ENCODE data around the gene UQCR10. TPM values are rescaled to one million over a fixed set of nuclear protein-coding genes. Genes with fewer than 3 reads are reported as not detected.
A peak's percentile ranks its signal among the peaks of the same experiment; 100 is the strongest.

The UQCR10 gene
- total and polyA plus RNA-seq, 4 donors, result 67.5 to 290 (median 133) TPM

DNA sequence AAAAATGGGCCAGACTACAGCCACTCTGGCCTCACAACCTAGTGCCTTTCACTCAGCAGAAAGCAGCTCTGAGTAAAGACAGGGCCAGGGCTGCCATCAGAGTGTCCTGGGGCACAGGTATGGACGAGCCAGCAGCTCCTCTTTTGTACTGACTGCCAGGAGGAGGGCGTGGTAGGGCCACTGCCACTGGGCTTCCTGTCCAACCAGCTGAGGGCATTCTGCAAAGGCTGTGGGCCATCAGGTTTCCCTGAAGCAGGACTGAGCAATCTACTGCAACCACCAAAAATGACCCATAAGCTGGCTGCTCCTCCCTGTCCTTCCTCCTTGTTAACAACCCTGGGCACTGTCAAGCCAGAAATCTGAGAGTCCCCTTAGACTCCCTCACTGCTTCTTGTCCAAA, 37.8 kb downstream of the UQCR10 start:
- ATAC-seq (ENCODE audit: insufficient read depth, low FRiP score) (no peak), DNase-seq (no peak)
- WGBS, 2 donors, result 89 to 93% methylated on average over 2 of the region's 2 CpGs
- no peak for TF ChIP-seq CTCF (IDR thresholded peaks at IDR 0.05; ENCODE audit: control extremely low read depth, extremely low read depth)
- H3K9ac ChIP-seq (ENCODE audit: insufficient read depth in 1 of 2, low read length in 2 of 2), result no peak overlapping the region
- peaks cover 0 to 15% (median 0%) of the 10 kb centered on the region in 5 donors for H3K4me1 ChIP-seq (ENCODE audit: control insufficient read depth in 5 of 5, insufficient read depth in 5 of 5, low read length in 5 of 5)
- H3K9me3 ChIP-seq (ENCODE audit: control insufficient read depth in 4 of 4, insufficient read depth in 3 of 4, low read length in 3 of 4), result no peaks in the 10 kb centered on the region
- H3K4me3 ChIP-seq, result no peak overlapping the region
- no peaks in the 10 kb centered on the region for H3K27me3 ChIP-seq (ENCODE audit: control insufficient read depth in 3 of 3, insufficient read depth in 3 of 3, low read length in 2 of 3)
- H3K36me3 ChIP-seq (ENCODE audit: control insufficient read depth in 4 of 4, insufficient read depth in 4 of 4, low read length in 4 of 4), result peaks cover 25 to 61% (median 42%) of the 10 kb centered on the region in 4 donors
- H3K27ac ChIP-seq (ENCODE audit: low read depth in 1 of 2, low read length in 1 of 2), result peak overlapping the region in 1 of 2 donors; percentile 32

DNA sequence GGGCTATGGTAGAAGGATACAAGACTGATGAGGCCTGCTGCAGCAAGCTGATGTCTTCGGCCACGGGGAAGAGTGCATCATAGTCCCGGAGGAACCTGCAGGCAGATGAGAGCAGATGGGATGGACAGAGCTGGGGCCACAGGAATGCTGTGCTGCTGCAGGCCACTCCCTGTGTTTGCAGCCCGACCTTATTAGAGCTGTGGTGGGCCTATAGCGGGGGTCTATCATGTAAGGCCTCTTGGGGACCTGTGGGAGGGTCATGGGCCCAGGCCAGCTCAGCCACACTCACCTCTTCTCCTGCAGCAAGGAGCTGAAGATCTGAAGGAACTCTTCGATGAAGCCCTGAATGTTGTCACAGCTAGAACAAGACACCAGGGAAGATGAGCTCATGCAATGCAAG, 39.0 kb downstream of the UQCR10 start:
- no peak for TF ChIP-seq CTCF (IDR thresholded peaks at IDR 0.05; ENCODE audit: control extremely low read depth, extremely low read depth)
- WGBS, 2 donors, result 91 to 96% methylated on average over 6 of the region's 6 CpGs
- Histone ChIP-seq H3K4me3 (no peak overlapping the region), H3K27me3 (ENCODE audit: control insufficient read depth in 3 of 3, insufficient read depth in 3 of 3, low read length in 2 of 3) (no peaks in the 10 kb centered on the region), H3K9ac (ENCODE audit: insufficient read depth in 1 of 2, low read length in 2 of 2) (no peak overlapping the region), H3K27ac (ENCODE audit: low read depth in 1 of 2, low read length in 1 of 2) (no peak overlapping the region), H3K4me1 (ENCODE audit: control insufficient read depth in 5 of 5, insufficient read depth in 5 of 5, low read length in 5 of 5) (peaks cover 0 to 9% (median 0%) of the 10 kb centered on the region in 5 donors), H3K9me3 (ENCODE audit: control insufficient read depth in 4 of 4, insufficient read depth in 3 of 4, low read length in 3 of 4) (no peaks in the 10 kb centered on the region), H3K36me3 (ENCODE audit: control insufficient read depth in 4 of 4, insufficient read depth in 4 of 4, low read length in 4 of 4) (peaks cover 25 to 55% (median 40%) of the 10 kb centered on the region in 4 donors)
- ATAC-seq (ENCODE audit: insufficient read depth, low FRiP score) (no peak), DNase-seq (no peak)

DNA sequence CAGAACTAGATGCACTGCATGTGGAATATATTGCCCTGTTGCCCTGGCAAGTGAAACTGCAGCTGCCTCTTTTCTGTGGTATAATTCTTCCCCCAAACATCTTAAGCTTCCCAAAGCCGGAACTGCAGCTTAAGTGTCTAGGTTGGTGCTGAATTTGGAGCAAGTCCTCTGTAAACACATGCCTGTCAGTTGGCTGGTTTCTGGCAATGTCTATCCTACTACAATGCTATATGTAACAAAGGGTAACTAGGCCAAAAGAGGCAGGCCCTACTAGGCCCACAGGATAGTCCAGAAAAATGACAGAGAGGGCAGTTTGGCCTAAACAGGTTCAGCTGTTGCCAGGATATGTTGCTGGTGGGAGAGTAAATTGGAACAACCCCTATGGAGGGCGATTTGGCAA, 43.0 kb downstream of the UQCR10 start:
- Histone ChIP-seq H3K4me1 (ENCODE audit: control insufficient read depth in 5 of 5, insufficient read depth in 5 of 5, low read length in 5 of 5) (peaks cover 0 to 3% (median 0%) of the 10 kb centered on the region in 5 donors), H3K27ac (ENCODE audit: low read depth in 1 of 2, low read length in 1 of 2) (peak overlapping the region in 1 of 2 donors; percentile 35), H3K27me3 (ENCODE audit: control insufficient read depth in 3 of 3, insufficient read depth in 3 of 3, low read length in 2 of 3) (no peaks in the 10 kb centered on the region), H3K9me3 (ENCODE audit: control insufficient read depth in 4 of 4, insufficient read depth in 3 of 4, low read length in 3 of 4) (no peaks in the 10 kb centered on the region), H3K9ac (ENCODE audit: insufficient read depth in 1 of 2, low read length in 2 of 2) (no peak overlapping the region), H3K4me3 (no peak overlapping the region), H3K36me3 (ENCODE audit: control insufficient read depth in 4 of 4, insufficient read depth in 4 of 4, low read length in 4 of 4) (peaks cover 42 to 56% (median 48%) of the 10 kb centered on the region in 4 donors)
- DNase-seq (no peak), ATAC-seq (ENCODE audit: insufficient read depth, low FRiP score) (no peak)
- WGBS, 2 donors, result 79 to 85% methylated on average over 2 of the region's 2 CpGs
- TF ChIP-seq CTCF (IDR thresholded peaks at IDR 0.05; ENCODE audit: control extremely low read depth, extremely low read depth), result no peak

- H3K9me3 ChIP-seq (ENCODE audit: control insufficient read depth in 4 of 4, insufficient read depth in 3 of 4, low read length in 3 of 4), result no peaks in the 10 kb centered on the region
- H3K27ac ChIP-seq (ENCODE audit: low read depth in 1 of 2, low read length in 1 of 2), result no peak overlapping the region
- peaks cover 0 to 4% (median 0%) of the 10 kb centered on the region in 5 donors for H3K4me1 ChIP-seq (ENCODE audit: control insufficient read depth in 5 of 5, insufficient read depth in 5 of 5, low read length in 5 of 5)
- ATAC-seq (ENCODE audit: insufficient read depth, low FRiP score) (peak; percentile 67), DNase-seq (no peak)
- peaks cover 38 to 51% (median 42%) of the 10 kb centered on the region in 4 donors for H3K36me3 ChIP-seq (ENCODE audit: control insufficient read depth in 4 of 4, insufficient read depth in 4 of 4, low read length in 4 of 4)
- no peaks in the 10 kb centered on the region for H3K27me3 ChIP-seq (ENCODE audit: control insufficient read depth in 3 of 3, insufficient read depth in 3 of 3, low read length in 2 of 3)
- no peak overlapping the region for H3K4me3 ChIP-seq
- TF ChIP-seq CTCF (IDR thresholded peaks at IDR 0.05; ENCODE audit: control extremely low read depth, extremely low read depth), result no peak
- no peak overlapping the region for H3K9ac ChIP-seq (ENCODE audit: insufficient read depth in 1 of 2, low read length in 2 of 2)
- 68 to 82% methylated on average over 2 of the region's 2 CpGs for WGBS, 2 donors
These were observed 44.2 kb downstream of the UQCR10 start for GRCh38 chr22:29811377-29811776.
